KMS-11 (cell line): ENCODE measurements around the gene DDX54.

ENCODE experiments used
- H2AFZ ChIP-seq: fragments of 200-600 bp; sonication (generic); 2 replicates; pipeline ENCODE4 v1.6.1; 2016; ENCODE audit warnings: antibody characterized with exemption, mixed run types, low read depth
- H3K27ac ChIP-seq: fragments of 200-600 bp; sonication (generic); 2 replicates; pipeline ENCODE4 v1.6.1; 2016; ENCODE audit warnings: mild to moderate bottlenecking, mixed run types
- H3K27me3 ChIP-seq: fragments of 200-600 bp; sonication (generic); 2 replicates; pipeline ENCODE4 v1.6.1; 2017; ENCODE audit warnings: mild to moderate bottlenecking, low read depth, mixed run types, moderate library complexity; ENCODE audit not compliant: insufficient read depth
- H3K36me3 ChIP-seq: fragments of 200-600 bp; sonication (generic); 2 replicates; pipeline ENCODE4 v1.6.1; 2017; ENCODE audit warnings: mild to moderate bottlenecking, mixed run types; ENCODE audit not compliant: insufficient read depth
- H3K4me1 ChIP-seq: fragments of 200-600 bp; sonication (generic); 2 replicates; pipeline ENCODE4 v1.6.1; 2016; ENCODE audit warnings: mild to moderate bottlenecking, low read depth, mixed run types; ENCODE audit not compliant: poor library complexity, severe bottlenecking
- H3K4me2 ChIP-seq: fragments of 200-600 bp; sonication (generic); 2 replicates; pipeline ENCODE4 v1.7.0; 2016; ENCODE audit warnings: mild to moderate bottlenecking, mixed run types
- H3K4me3 ChIP-seq: fragments of 200-600 bp; sonication (generic); IDR thresholded peaks from 2 replicates; pipeline ENCODE4 v1.6.1; 2017; ENCODE audit warnings: low read depth, low read length, mixed read lengths; ENCODE audit not compliant: insufficient read depth
- H3K79me2 ChIP-seq: fragments of 200-600 bp; sonication (generic); 2 replicates; pipeline ENCODE4 v1.6.1; 2016; ENCODE audit warnings: low read depth, mixed run types; ENCODE audit not compliant: insufficient read depth
- H3K9ac ChIP-seq: fragments of 200-600 bp; sonication (generic); 2 replicates; pipeline ENCODE4 v1.6.1; 2016; ENCODE audit warnings: mild to moderate bottlenecking, mixed run types
- H4K20me1 ChIP-seq: fragments of 200-600 bp; sonication (generic); 2 replicates; pipeline ENCODE4 v1.6.1; 2016; ENCODE audit warnings: mild to moderate bottlenecking, mixed run types; ENCODE audit not compliant: insufficient read depth
- TF ChIP-seq, protein P1 (sequence below): fragments of 200-600 bp; sonication (generic); conservative IDR thresholded peaks from 2 replicates; pipeline ENCODE4 v1.6.1; 2017; ENCODE audit warnings: low read depth, mild to moderate bottlenecking, antibody characterized with exemption, low read length, moderate library complexity, mixed read lengths

The DDX54 gene

DNA sequence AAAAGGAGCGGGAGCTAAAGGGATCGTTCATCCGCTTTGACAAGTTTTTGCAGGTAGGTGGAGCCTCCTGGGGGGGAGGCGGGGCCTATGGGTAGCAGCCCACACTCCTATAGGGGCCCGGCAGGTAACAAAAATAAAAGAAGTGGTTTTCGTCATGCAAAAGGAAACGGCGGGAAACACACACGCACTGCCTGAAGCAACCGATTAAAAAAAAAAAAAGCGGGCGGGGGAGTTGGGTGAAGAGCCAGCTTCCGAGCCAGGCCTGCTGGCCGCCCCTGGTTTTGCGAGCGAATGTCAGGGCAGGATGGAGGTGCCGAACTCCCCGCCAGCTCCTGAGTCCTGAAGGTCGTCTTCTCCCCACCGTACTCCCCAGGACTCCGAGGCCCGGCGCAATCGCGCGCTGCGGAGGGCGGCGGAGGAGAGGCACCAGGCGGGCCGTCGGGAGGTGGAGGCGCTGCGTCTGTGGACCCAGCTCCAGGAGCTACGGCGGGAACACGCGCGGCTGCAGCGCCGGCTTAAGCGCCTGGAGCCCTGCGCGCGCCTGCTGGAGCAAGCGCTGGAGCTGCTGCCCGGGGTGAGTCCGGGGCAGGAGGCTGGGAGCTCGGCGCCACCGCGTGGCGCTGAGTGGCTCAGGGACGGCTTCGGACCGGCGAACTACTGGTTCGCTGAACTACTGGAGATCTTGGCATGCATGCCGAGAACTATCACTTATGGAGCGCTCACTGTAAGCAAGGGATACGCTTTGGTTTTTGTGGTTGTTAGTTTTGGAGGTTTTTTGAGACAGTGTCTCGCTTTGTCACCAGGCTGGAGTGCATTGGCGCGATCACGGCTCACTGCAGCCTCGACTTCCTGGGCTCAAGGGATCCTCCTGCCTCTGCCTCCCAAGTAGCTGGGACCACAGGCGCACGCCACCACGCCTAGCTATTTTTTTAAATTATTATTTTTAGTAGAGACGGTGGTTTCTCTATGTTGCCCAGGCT lies 32.2 kb downstream of the DDX54 start:
- H3K27me3 ChIP-seq = no peaks in the 10 kb centered on the region
- H2AFZ ChIP-seq = peak overlapping the region; percentile 38; the same call in 1 of the 2 replicates
- no peak overlapping the region for H3K27ac ChIP-seq
- H3K36me3 ChIP-seq = no peaks in the 10 kb centered on the region
- peaks cover 5% of the 10 kb centered on the region for H3K4me1 ChIP-seq
- H4K20me1 ChIP-seq = no peaks in the 10 kb centered on the region
- no peaks in the 10 kb centered on the region for H3K79me2 ChIP-seq
- peak overlapping the region; percentile 45; the same call in 1 of the 2 replicates for H3K4me2 ChIP-seq
- H3K9ac ChIP-seq = no peak overlapping the region
- TF ChIP-seq, protein P1, sequence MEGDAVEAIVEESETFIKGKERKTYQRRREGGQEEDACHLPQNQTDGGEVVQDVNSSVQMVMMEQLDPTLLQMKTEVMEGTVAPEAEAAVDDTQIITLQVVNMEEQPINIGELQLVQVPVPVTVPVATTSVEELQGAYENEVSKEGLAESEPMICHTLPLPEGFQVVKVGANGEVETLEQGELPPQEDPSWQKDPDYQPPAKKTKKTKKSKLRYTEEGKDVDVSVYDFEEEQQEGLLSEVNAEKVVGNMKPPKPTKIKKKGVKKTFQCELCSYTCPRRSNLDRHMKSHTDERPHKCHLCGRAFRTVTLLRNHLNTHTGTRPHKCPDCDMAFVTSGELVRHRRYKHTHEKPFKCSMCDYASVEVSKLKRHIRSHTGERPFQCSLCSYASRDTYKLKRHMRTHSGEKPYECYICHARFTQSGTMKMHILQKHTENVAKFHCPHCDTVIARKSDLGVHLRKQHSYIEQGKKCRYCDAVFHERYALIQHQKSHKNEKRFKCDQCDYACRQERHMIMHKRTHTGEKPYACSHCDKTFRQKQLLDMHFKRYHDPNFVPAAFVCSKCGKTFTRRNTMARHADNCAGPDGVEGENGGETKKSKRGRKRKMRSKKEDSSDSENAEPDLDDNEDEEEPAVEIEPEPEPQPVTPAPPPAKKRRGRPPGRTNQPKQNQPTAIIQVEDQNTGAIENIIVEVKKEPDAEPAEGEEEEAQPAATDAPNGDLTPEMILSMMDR = no peak
- H3K4me3 ChIP-seq = no peak overlapping the region

- TF ChIP-seq, protein P1 = no peak
- peaks cover 5% of the 10 kb centered on the region for H3K4me1 ChIP-seq
- H3K27ac ChIP-seq = no peak overlapping the region
- H3K4me2 ChIP-seq = no peak overlapping the region
- no peak overlapping the region for H3K9ac ChIP-seq
- H4K20me1 ChIP-seq = no peaks in the 10 kb centered on the region
- no peaks in the 10 kb centered on the region for H3K27me3 ChIP-seq
- no peaks in the 10 kb centered on the region for H3K79me2 ChIP-seq
- H3K4me3 ChIP-seq = no peak overlapping the region
- no peaks in the 10 kb centered on the region for H3K36me3 ChIP-seq
- H2AFZ ChIP-seq = no peak overlapping the region
Measured at GRCh38 chr12:113152196-113152834, 33.0 kb downstream of the DDX54 start.

DNA sequence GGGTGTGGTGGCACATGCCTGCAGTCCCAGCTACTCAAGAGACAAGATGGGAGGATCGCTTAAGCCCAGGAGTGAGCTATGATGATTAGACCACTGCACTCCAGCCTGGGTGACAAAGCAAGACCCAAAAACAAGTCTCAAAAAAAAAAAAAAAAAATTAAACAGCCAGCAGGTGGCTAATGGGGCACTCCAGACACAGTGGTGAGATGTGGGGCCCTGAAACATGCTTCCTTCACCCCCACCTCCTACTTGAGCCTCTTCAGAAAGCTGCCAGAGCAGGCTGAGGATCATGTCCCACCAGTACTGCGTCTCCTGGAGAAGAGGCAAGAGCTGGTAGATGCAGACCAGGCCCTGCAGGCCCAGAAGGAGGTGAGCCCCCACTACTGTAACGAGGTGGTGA lies 33.6 kb downstream of the DDX54 start:
- no peak overlapping the region for H3K27ac ChIP-seq
- H4K20me1 ChIP-seq = no peaks in the 10 kb centered on the region
- TF ChIP-seq, protein P1 = 0 out of 2 replicates have a peak, but pooled peaks have one; percentile 12
- H3K4me3 ChIP-seq = no peak overlapping the region
- no peaks in the 10 kb centered on the region for H3K36me3 ChIP-seq
- peaks cover 5% of the 10 kb centered on the region for H3K4me1 ChIP-seq
- H3K79me2 ChIP-seq = no peaks in the 10 kb centered on the region
- H3K27me3 ChIP-seq = no peaks in the 10 kb centered on the region
- no peak overlapping the region for H3K4me2 ChIP-seq
- no peak overlapping the region for H2AFZ ChIP-seq
- H3K9ac ChIP-seq = no peak overlapping the region

DNA sequence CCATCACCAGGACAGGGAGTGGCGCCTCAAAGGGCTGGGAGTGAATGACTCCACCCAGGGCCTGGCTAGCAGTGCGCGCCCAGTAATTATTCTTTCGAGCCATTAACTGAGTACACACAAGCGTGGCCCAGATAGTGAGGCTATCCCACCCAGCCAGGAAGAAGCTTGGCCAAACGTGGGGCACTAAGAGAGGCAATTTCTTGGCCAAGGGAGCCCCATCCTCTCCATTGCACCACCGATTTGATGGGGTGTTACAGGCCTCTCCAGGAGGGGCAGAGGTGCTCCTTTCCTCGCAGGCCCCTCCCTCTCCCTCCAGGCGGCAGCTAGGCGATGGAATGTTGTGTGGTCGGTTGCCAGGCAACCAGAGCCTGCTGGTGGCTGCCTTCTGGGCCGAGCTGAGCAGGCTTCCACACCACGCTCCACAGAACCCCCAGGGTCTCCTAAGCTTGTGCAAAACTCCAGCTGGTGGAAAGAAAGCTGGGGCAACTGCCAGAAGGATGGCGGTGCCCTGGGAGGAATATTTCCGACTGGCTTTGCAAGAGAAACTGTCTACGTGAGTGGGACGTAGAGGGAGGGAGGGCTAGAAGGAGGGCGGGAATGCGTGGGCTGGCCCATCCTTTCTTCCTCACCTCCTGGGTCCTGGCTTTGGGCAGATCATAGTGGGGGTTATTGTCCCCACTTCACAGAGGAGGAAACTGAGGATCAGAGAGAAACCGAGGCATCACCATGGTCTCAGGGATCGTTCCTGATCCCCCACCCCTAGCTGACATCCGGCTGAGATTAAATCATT lies 35.7 kb downstream of the DDX54 start, which contains the start of gene CFAP73:
Gene CFAP73, plus strand, starts transcription at position 364 of the 790 bp plus-strand sequence. Its CDS starts 134 bp downstream, at position 498.
- Histone ChIP-seq H3K9ac (no peak within 1 kb of the TSS), H3K4me3 (no peak within 1 kb of the TSS)

More for the DNA sequence above, 35.7 kb downstream of the DDX54 start, which contains the start of gene CFAP73:
- Histone ChIP-seq H3K79me2 (no peaks in the 10 kb centered on the region), H3K4me1 (peaks cover 5% of the 10 kb centered on the region), H3K4me2 (no peak within 1 kb of the TSS), H2AFZ (no peak within 1 kb of the TSS), H3K36me3 (no peaks in the 10 kb centered on the region), H3K27ac (no peak within 1 kb of the TSS), H4K20me1 (no peaks in the 10 kb centered on the region), H3K27me3 (no peaks in the 10 kb centered on the region)
- TF ChIP-seq, protein P1 = no peak
